ENCODE results near the gene OR52N2. TPM values are rescaled to one million over a fixed set of nuclear protein-coding genes. Genes with fewer than 3 reads are reported as not detected.

OR52N2 gene
- not detected in 2 replicates for total RNA-seq

- no peaks in the 10 kb centered on the region for H3K36me3 Mint-ChIP-seq (ENCODE audit: low read depth)
- H3K4me3 Mint-ChIP-seq, result peak within 1 kb of the TSS; percentile 92
- H3K9me3 Mint-ChIP-seq, result peaks cover under 1% of the 10 kb centered on the region
- DNase-seq, result peak; percentile 92
- peaks cover 29% of the 10 kb centered on the region for H3K27me3 Mint-ChIP-seq
- intact Hi-C loops (cut with micrococcal nuclease), result loop anchor here (1.0 to 10.0 kb wide), 5 partner anchors 124 to 1174 kb away; partner anchors contain the start of gene OR51D1
- H3K27ac Mint-ChIP-seq, result peak within 1 kb of the TSS; percentile 42
- H3K4me1 Mint-ChIP-seq, result peaks cover 10% of the 10 kb centered on the region
Measured at GRCh38 chr11:5808500-5809121, at the start of gene OR52N2. OR52N2 (plus strand) TSS chr11:5808924; CDS start chr11:5820336, 11,412 bp downstream.

- intact Hi-C loops (cut with micrococcal nuclease), result no loop called here
- Mint-ChIP-seq H3K27me3 (no peaks in the 10 kb centered on the region), H3K4me1 (no peaks in the 10 kb centered on the region), H3K36me3 (ENCODE audit: low read depth) (no peaks in the 10 kb centered on the region), H3K9me3 (no peaks in the 10 kb centered on the region), H3K4me3 (no peak overlapping the region), H3K27ac (no peak overlapping the region)
- no peak for DNase-seq
Measured at GRCh38 chr11:5767056-5767455, 41.7 kb upstream of the OR52N2 start.

- H3K4me1 Mint-ChIP-seq, result no peaks in the 10 kb centered on the region
- H3K27me3 Mint-ChIP-seq, result peaks cover under 1% of the 10 kb centered on the region
- H3K36me3 Mint-ChIP-seq (ENCODE audit: low read depth), result no peaks in the 10 kb centered on the region
- no peak within 1 kb of the TSS for H3K27ac Mint-ChIP-seq
- H3K4me3 Mint-ChIP-seq, result no peak within 1 kb of the TSS
- no peak for DNase-seq
- intact Hi-C loops (cut with micrococcal nuclease), result no loop called here
- H3K9me3 Mint-ChIP-seq, result no peaks in the 10 kb centered on the region
Measured at GRCh38 chr11:5783255-5783654, 25.5 kb upstream of the OR52N2 start, which contains the start of gene OR52N5. OR52N5 (minus strand) TSS chr11:5783355; CDS start chr11:5778634, 4,721 bp downstream.

GRCh38 chr11:5791165-5791564, 17.6 kb upstream of the OR52N2 start, which contains the start of gene OR52N1:
OR52N1 (minus strand) TSS chr11:5791265; CDS start chr11:5788816, 2,449 bp downstream.
- no peak for DNase-seq
- Mint-ChIP-seq H3K9me3 (no peaks in the 10 kb centered on the region), H3K4me1 (no peaks in the 10 kb centered on the region), H3K36me3 (ENCODE audit: low read depth) (no peaks in the 10 kb centered on the region), H3K27ac (no peak within 1 kb of the TSS), H3K27me3 (peaks cover 8% of the 10 kb centered on the region), H3K4me3 (no peak within 1 kb of the TSS)
- intact Hi-C loops (cut with micrococcal nuclease), result no loop called here

GRCh38 chr11:5796541-5796940, 12.2 kb upstream of the OR52N2 start:
- no peak overlapping the region for H3K27ac Mint-ChIP-seq
- H3K4me1 Mint-ChIP-seq, result no peaks in the 10 kb centered on the region
- no peak for DNase-seq
- no peak overlapping the region for H3K4me3 Mint-ChIP-seq
- no peaks in the 10 kb centered on the region for H3K36me3 Mint-ChIP-seq (ENCODE audit: low read depth)
- peaks cover 10% of the 10 kb centered on the region for H3K27me3 Mint-ChIP-seq
- H3K9me3 Mint-ChIP-seq, result no peaks in the 10 kb centered on the region
- intact Hi-C loops (cut with micrococcal nuclease), result no loop called here

GRCh38 chr11:5803982-5804381, 4.7 kb upstream of the OR52N2 start:
- peaks cover 6% of the 10 kb centered on the region for H3K4me1 Mint-ChIP-seq
- peaks cover 6% of the 10 kb centered on the region for H3K9me3 Mint-ChIP-seq
- H3K36me3 Mint-ChIP-seq (ENCODE audit: low read depth), result no peaks in the 10 kb centered on the region
- no peak overlapping the region for H3K4me3 Mint-ChIP-seq
- H3K27me3 Mint-ChIP-seq, result peaks cover 21% of the 10 kb centered on the region
- intact Hi-C loops (cut with micrococcal nuclease), result loop anchor here (10.0 kb wide), 1 partner anchor 1169 kb away; the partner anchor contains the start of gene OR51D1
- H3K27ac Mint-ChIP-seq, result no peak overlapping the region
- no peak for DNase-seq

GRCh38 chr11:5807580-5807979, 1.1 kb upstream of the OR52N2 start:
- no peak for DNase-seq
- no peak overlapping the region for H3K4me3 Mint-ChIP-seq
- H3K9me3 Mint-ChIP-seq, result peaks cover 6% of the 10 kb centered on the region
- peaks cover 10% of the 10 kb centered on the region for H3K4me1 Mint-ChIP-seq
- no peak overlapping the region for H3K27ac Mint-ChIP-seq
- peaks cover 32% of the 10 kb centered on the region for H3K27me3 Mint-ChIP-seq
- H3K36me3 Mint-ChIP-seq (ENCODE audit: low read depth), result no peaks in the 10 kb centered on the region
- intact Hi-C loops (cut with micrococcal nuclease), result loop anchor here (10.0 kb wide), 1 partner anchor 1173 kb away; the partner anchor contains the start of gene OR51D1

GRCh38 chr11:5809122-5809519, 397 bp downstream of the OR52N2 start:
- Mint-ChIP-seq H3K36me3 (ENCODE audit: low read depth) (no peaks in the 10 kb centered on the region), H3K4me3 (peak overlapping the region; percentile 92), H3K4me1 (peaks cover 10% of the 10 kb centered on the region), H3K9me3 (no peaks in the 10 kb centered on the region), H3K27me3 (peaks cover 29% of the 10 kb centered on the region), H3K27ac (no peak overlapping the region)
- peak; percentile 69 for DNase-seq
- intact Hi-C loops (cut with micrococcal nuclease), result loop anchor here (10.0 kb wide), 1 partner anchor 1174 kb away; the partner anchor contains the start of gene OR51D1

GRCh38 chr11:5809905-5810795, 1.4 kb downstream of the OR52N2 start:
- Mint-ChIP-seq H3K27me3 (peaks cover 29% of the 10 kb centered on the region), H3K4me3 (no peak overlapping the region), H3K27ac (no peak overlapping the region), H3K36me3 (ENCODE audit: low read depth) (no peaks in the 10 kb centered on the region), H3K4me1 (peaks cover 10% of the 10 kb centered on the region), H3K9me3 (no peaks in the 10 kb centered on the region)
- intact Hi-C loops (cut with micrococcal nuclease), result loop anchor here (10.0 kb wide), 2 partner anchors 545 to 1175 kb away; partner anchors contain the start of gene OR51D1
- DNase-seq, result no peak

- Mint-ChIP-seq H3K4me1 (peaks cover 12% of the 10 kb centered on the region), H3K4me3 (no peak overlapping the region), H3K9me3 (no peaks in the 10 kb centered on the region), H3K27me3 (peaks cover 12% of the 10 kb centered on the region), H3K27ac (no peak overlapping the region), H3K36me3 (ENCODE audit: low read depth) (no peaks in the 10 kb centered on the region)
- intact Hi-C loops (cut with micrococcal nuclease), result loop anchor here (10.0 kb wide), 1 partner anchor 539 kb away; no protein-coding TSS in a partner anchor
- DNase-seq, result no peak
Measured at GRCh38 chr11:5815534-5815933, 6.8 kb downstream of the OR52N2 start.

- H3K27me3 Mint-ChIP-seq, result peaks cover 6% of the 10 kb centered on the region
- peak overlapping the region; percentile 7 for H3K27ac Mint-ChIP-seq
- peaks cover 12% of the 10 kb centered on the region for H3K4me1 Mint-ChIP-seq
- H3K4me3 Mint-ChIP-seq, result peak overlapping the region; percentile 72
- intact Hi-C loops (cut with micrococcal nuclease), result loop anchor here (10.0 kb wide), 1 partner anchor 536 kb away; no protein-coding TSS in a partner anchor
- peaks cover 6% of the 10 kb centered on the region for H3K9me3 Mint-ChIP-seq
- no peak for DNase-seq
- no peaks in the 10 kb centered on the region for H3K36me3 Mint-ChIP-seq (ENCODE audit: low read depth)
Measured at GRCh38 chr11:5818245-5818886, 9.6 kb downstream of the OR52N2 start.

GRCh38 chr11:5831196-5831829, 22.6 kb downstream of the OR52N2 start:
- intact Hi-C loops (cut with micrococcal nuclease), result no loop called here
- Mint-ChIP-seq H3K9me3 (no peaks in the 10 kb centered on the region), H3K27me3 (peaks cover 12% of the 10 kb centered on the region), H3K4me1 (no peaks in the 10 kb centered on the region), H3K36me3 (ENCODE audit: low read depth) (no peaks in the 10 kb centered on the region), H3K4me3 (no peak overlapping the region), H3K27ac (no peak overlapping the region)
- DNase-seq, result no peak

- no peaks in the 10 kb centered on the region for H3K36me3 Mint-ChIP-seq (ENCODE audit: low read depth)
Measured at GRCh38 chr11:5833446-5833845, 24.7 kb downstream of the OR52N2 start.

More at GRCh38 chr11:5833446-5833845, 24.7 kb downstream of the OR52N2 start:
- H3K27me3 Mint-ChIP-seq, result peaks cover 8% of the 10 kb centered on the region
- intact Hi-C loops (cut with micrococcal nuclease), result no loop called here
- H3K27ac Mint-ChIP-seq, result no peak overlapping the region
- no peaks in the 10 kb centered on the region for H3K9me3 Mint-ChIP-seq
- H3K4me3 Mint-ChIP-seq, result no peak overlapping the region
- no peaks in the 10 kb centered on the region for H3K4me1 Mint-ChIP-seq
- no peak for DNase-seq

All from activated CD4-positive, alpha-beta T cell treated with anti-CD3 and anti-CD28 coated beads, Interleukin-2, amount 10 ng/mL, durations not matched to agents 24 days and 14 days (primary cell).